Suprapubic skin (tissue), 4 donors: ENCODE results near the gene TRIM37.

ENCODE experiments used
- EP300 ChIP-seq: sonication (generic); formaldehyde crosslinking; IDR thresholded peaks from one replicate; pipeline ENCODE4 v1.6.1; 2017; ENCODE audit warnings: antibody characterized with exemption
- POLR2A ChIP-seq, 2 donors: fragments of 450-650 bp; IDR thresholded peaks; one replicate each; pipeline ENCODE4 v1.6.1; 2017; ENCODE audit warnings: antibody characterized with exemption in 2 of 2, mild to moderate bottlenecking in 2 of 2, moderate library complexity in 2 of 2
- POLR2AphosphoS5 ChIP-seq, 3 donors: sonication (generic); formaldehyde crosslinking; IDR thresholded peaks; one replicate each; pipeline ENCODE4 v1.6.1; 2017; ENCODE audit warnings: antibody characterized with exemption in 3 of 3
- TF ChIP-seq, protein P1 (sequence below), 2 donors: fragments of 200-600 bp in 1 of 2; fragments of 450-650 bp in 1 of 2; sonication (generic) in 1 of 2; IDR thresholded peaks; one replicate each; pipeline ENCODE4 v1.5.1; 2016 to 2019; ENCODE audit warnings: antibody characterized with exemption in 2 of 2, mild to moderate bottlenecking in 1 of 2, moderate library complexity in 1 of 2

DNA sequence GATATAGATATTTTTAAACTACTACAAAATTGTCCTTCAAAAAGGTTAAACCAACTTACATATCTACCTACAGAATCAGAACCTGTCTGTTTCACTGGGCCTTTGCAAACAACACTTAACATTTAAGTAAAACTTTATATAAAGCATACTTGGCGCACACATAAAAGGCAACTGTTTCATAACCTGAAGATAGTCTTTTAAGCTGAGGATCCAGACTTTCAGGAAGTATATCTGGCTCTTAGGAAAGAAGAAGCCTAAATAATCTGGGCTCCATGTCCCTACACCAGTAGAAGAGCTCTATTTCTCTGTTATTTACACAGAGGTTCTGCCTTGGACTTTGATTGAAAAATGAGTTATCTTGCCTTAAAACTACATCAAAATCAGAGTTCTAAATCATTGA, 75.9 kb downstream of the TRIM37 start:
- TF ChIP-seq, protein P1, sequence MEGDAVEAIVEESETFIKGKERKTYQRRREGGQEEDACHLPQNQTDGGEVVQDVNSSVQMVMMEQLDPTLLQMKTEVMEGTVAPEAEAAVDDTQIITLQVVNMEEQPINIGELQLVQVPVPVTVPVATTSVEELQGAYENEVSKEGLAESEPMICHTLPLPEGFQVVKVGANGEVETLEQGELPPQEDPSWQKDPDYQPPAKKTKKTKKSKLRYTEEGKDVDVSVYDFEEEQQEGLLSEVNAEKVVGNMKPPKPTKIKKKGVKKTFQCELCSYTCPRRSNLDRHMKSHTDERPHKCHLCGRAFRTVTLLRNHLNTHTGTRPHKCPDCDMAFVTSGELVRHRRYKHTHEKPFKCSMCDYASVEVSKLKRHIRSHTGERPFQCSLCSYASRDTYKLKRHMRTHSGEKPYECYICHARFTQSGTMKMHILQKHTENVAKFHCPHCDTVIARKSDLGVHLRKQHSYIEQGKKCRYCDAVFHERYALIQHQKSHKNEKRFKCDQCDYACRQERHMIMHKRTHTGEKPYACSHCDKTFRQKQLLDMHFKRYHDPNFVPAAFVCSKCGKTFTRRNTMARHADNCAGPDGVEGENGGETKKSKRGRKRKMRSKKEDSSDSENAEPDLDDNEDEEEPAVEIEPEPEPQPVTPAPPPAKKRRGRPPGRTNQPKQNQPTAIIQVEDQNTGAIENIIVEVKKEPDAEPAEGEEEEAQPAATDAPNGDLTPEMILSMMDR (IDR thresholded peaks at IDR 0.05): no peak
- no peak for TF ChIP-seq EP300
- TF ChIP-seq POLR2A (IDR thresholded peaks at IDR 0.05): no peak
- no peak for TF ChIP-seq POLR2AphosphoS5 (IDR thresholded peaks at IDR 0.05)
